Measurements from ENCODE around the gene SORCS1.

Gene SORCS1

GRCh38 chr10:106708506-106708905 lies 456.0 kb downstream of the SORCS1 start:
- peak overlapping the region; percentile 59 for H3K27ac ChIP-seq (ENCODE audit: low read depth, low read length)
- H3K4me1 ChIP-seq (ENCODE audit: control insufficient read depth, insufficient read depth, low read length): peaks cover 26% of the 10 kb centered on the region
- H3K27me3 ChIP-seq (ENCODE audit: control insufficient read depth, insufficient read depth, low read length): no peaks in the 10 kb centered on the region
- no peaks in the 10 kb centered on the region for H3K9me3 ChIP-seq (ENCODE audit: control insufficient read depth, insufficient read depth, low read length)
- no peak overlapping the region for H3K9ac ChIP-seq (ENCODE audit: low read depth, low read length)
- H3K4me3 ChIP-seq (ENCODE audit: low read depth, low read length): no peak overlapping the region; the same call in 1 of the 2 replicates
- H3K36me3 ChIP-seq (ENCODE audit: control insufficient read depth, insufficient read depth, low read length): no peaks in the 10 kb centered on the region

GRCh38 chr10:106707657-106708056 lies 456.8 kb downstream of the SORCS1 start:
- H3K4me1 ChIP-seq (ENCODE audit: control insufficient read depth, insufficient read depth, low read length): peaks cover 26% of the 10 kb centered on the region
- no peak overlapping the region for H3K9ac ChIP-seq (ENCODE audit: low read depth, low read length)
- H3K27ac ChIP-seq (ENCODE audit: low read depth, low read length): peak overlapping the region; percentile 35
- no peaks in the 10 kb centered on the region for H3K36me3 ChIP-seq (ENCODE audit: control insufficient read depth, insufficient read depth, low read length)
- H3K4me3 ChIP-seq (ENCODE audit: low read depth, low read length): 0 out of 2 replicates have a peak overlapping the region, but pooled peaks have one; percentile 15
- no peaks in the 10 kb centered on the region for H3K9me3 ChIP-seq (ENCODE audit: control insufficient read depth, insufficient read depth, low read length)
- no peaks in the 10 kb centered on the region for H3K27me3 ChIP-seq (ENCODE audit: control insufficient read depth, insufficient read depth, low read length)

GRCh38 chr10:106706127-106706526 lies 458.4 kb downstream of the SORCS1 start:
- Histone ChIP-seq H3K4me3 (ENCODE audit: low read depth, low read length) (no peak overlapping the region), H3K27me3 (ENCODE audit: control insufficient read depth, insufficient read depth, low read length) (no peaks in the 10 kb centered on the region), H3K9me3 (ENCODE audit: control insufficient read depth, insufficient read depth, low read length) (no peaks in the 10 kb centered on the region), H3K27ac (ENCODE audit: low read depth, low read length) (no peak overlapping the region), H3K4me1 (ENCODE audit: control insufficient read depth, insufficient read depth, low read length) (peaks cover 26% of the 10 kb centered on the region), H3K36me3 (ENCODE audit: control insufficient read depth, insufficient read depth, low read length) (no peaks in the 10 kb centered on the region), H3K9ac (ENCODE audit: low read depth, low read length) (no peak overlapping the region)

- H3K4me3 ChIP-seq (ENCODE audit: low read depth, low read length): no peak overlapping the region
- no peaks in the 10 kb centered on the region for H3K36me3 ChIP-seq (ENCODE audit: control insufficient read depth, insufficient read depth, low read length)
- H3K9ac ChIP-seq (ENCODE audit: low read depth, low read length): no peak overlapping the region
- peaks cover 24% of the 10 kb centered on the region for H3K4me1 ChIP-seq (ENCODE audit: control insufficient read depth, insufficient read depth, low read length)
- H3K27ac ChIP-seq (ENCODE audit: low read depth, low read length): no peak overlapping the region
- H3K9me3 ChIP-seq (ENCODE audit: control insufficient read depth, insufficient read depth, low read length): no peaks in the 10 kb centered on the region
- H3K27me3 ChIP-seq (ENCODE audit: control insufficient read depth, insufficient read depth, low read length): no peaks in the 10 kb centered on the region
Observed at GRCh38 chr10:106705681-106706100, 458.8 kb downstream of the SORCS1 start.

GRCh38 chr10:106696239-106696638 lies 468.3 kb downstream of the SORCS1 start:
- no peaks in the 10 kb centered on the region for H3K4me1 ChIP-seq (ENCODE audit: control insufficient read depth, insufficient read depth, low read length)
- no peak overlapping the region for H3K9ac ChIP-seq (ENCODE audit: low read depth, low read length)
- no peak overlapping the region for H3K27ac ChIP-seq (ENCODE audit: low read depth, low read length)
- no peak overlapping the region for H3K4me3 ChIP-seq (ENCODE audit: low read depth, low read length)
- no peaks in the 10 kb centered on the region for H3K36me3 ChIP-seq (ENCODE audit: control insufficient read depth, insufficient read depth, low read length)
- no peaks in the 10 kb centered on the region for H3K9me3 ChIP-seq (ENCODE audit: control insufficient read depth, insufficient read depth, low read length)
- H3K27me3 ChIP-seq (ENCODE audit: control insufficient read depth, insufficient read depth, low read length): no peaks in the 10 kb centered on the region

- no peak overlapping the region for H3K4me3 ChIP-seq (ENCODE audit: low read depth, low read length)
- no peak overlapping the region for H3K27ac ChIP-seq (ENCODE audit: low read depth, low read length)
- no peak overlapping the region for H3K9ac ChIP-seq (ENCODE audit: low read depth, low read length)
- no peaks in the 10 kb centered on the region for H3K36me3 ChIP-seq (ENCODE audit: control insufficient read depth, insufficient read depth, low read length)
- H3K27me3 ChIP-seq (ENCODE audit: control insufficient read depth, insufficient read depth, low read length): no peaks in the 10 kb centered on the region
- H3K4me1 ChIP-seq (ENCODE audit: control insufficient read depth, insufficient read depth, low read length): no peaks in the 10 kb centered on the region
- no peaks in the 10 kb centered on the region for H3K9me3 ChIP-seq (ENCODE audit: control insufficient read depth, insufficient read depth, low read length)
Observed at GRCh38 chr10:106694696-106695095, 469.8 kb downstream of the SORCS1 start.

GRCh38 chr10:106682175-106682574 lies 482.3 kb downstream of the SORCS1 start:
- no peaks in the 10 kb centered on the region for H3K27me3 ChIP-seq (ENCODE audit: control insufficient read depth, insufficient read depth, low read length)
- no peaks in the 10 kb centered on the region; the same call in 1 of the 2 replicates for H3K4me1 ChIP-seq (ENCODE audit: control insufficient read depth, insufficient read depth, low read length)
- H3K4me3 ChIP-seq (ENCODE audit: low read depth, low read length): no peak overlapping the region
- no peak overlapping the region for H3K9ac ChIP-seq (ENCODE audit: low read depth, low read length)
- no peaks in the 10 kb centered on the region for H3K9me3 ChIP-seq (ENCODE audit: control insufficient read depth, insufficient read depth, low read length)
- H3K36me3 ChIP-seq (ENCODE audit: control insufficient read depth, insufficient read depth, low read length): no peaks in the 10 kb centered on the region
- H3K27ac ChIP-seq (ENCODE audit: low read depth, low read length): no peak overlapping the region

GRCh38 chr10:106680061-106680460 lies 484.4 kb downstream of the SORCS1 start:
- Histone ChIP-seq H3K9me3 (ENCODE audit: control insufficient read depth, insufficient read depth, low read length) (no peaks in the 10 kb centered on the region), H3K4me3 (ENCODE audit: low read depth, low read length) (no peak overlapping the region), H3K36me3 (ENCODE audit: control insufficient read depth, insufficient read depth, low read length) (no peaks in the 10 kb centered on the region), H3K27ac (ENCODE audit: low read depth, low read length) (no peak overlapping the region), H3K9ac (ENCODE audit: low read depth, low read length) (no peak overlapping the region), H3K27me3 (ENCODE audit: control insufficient read depth, insufficient read depth, low read length) (no peaks in the 10 kb centered on the region), H3K4me1 (ENCODE audit: control insufficient read depth, insufficient read depth, low read length) (no peaks in the 10 kb centered on the region; the same call in 1 of the 2 replicates)

- Histone ChIP-seq H3K4me1 (ENCODE audit: control insufficient read depth, insufficient read depth, low read length) (no peaks in the 10 kb centered on the region; the same call in 1 of the 2 replicates), H3K27me3 (ENCODE audit: control insufficient read depth, insufficient read depth, low read length) (no peaks in the 10 kb centered on the region), H3K36me3 (ENCODE audit: control insufficient read depth, insufficient read depth, low read length) (no peaks in the 10 kb centered on the region), H3K4me3 (ENCODE audit: low read depth, low read length) (no peak overlapping the region), H3K9me3 (ENCODE audit: control insufficient read depth, insufficient read depth, low read length) (no peaks in the 10 kb centered on the region), H3K27ac (ENCODE audit: low read depth, low read length) (no peak overlapping the region), H3K9ac (ENCODE audit: low read depth, low read length) (no peak overlapping the region)
Observed at GRCh38 chr10:106679314-106679713, 485.2 kb downstream of the SORCS1 start.

GRCh38 chr10:106672517-106673175 lies 491.9 kb downstream of the SORCS1 start:
- Histone ChIP-seq H3K4me3 (ENCODE audit: low read depth, low read length) (no peak overlapping the region), H3K9ac (ENCODE audit: low read depth, low read length) (no peak overlapping the region), H3K27me3 (ENCODE audit: control insufficient read depth, insufficient read depth, low read length) (no peaks in the 10 kb centered on the region), H3K36me3 (ENCODE audit: control insufficient read depth, insufficient read depth, low read length) (no peaks in the 10 kb centered on the region), H3K4me1 (ENCODE audit: control insufficient read depth, insufficient read depth, low read length) (peaks cover 5% of the 10 kb centered on the region), H3K9me3 (ENCODE audit: control insufficient read depth, insufficient read depth, low read length) (no peaks in the 10 kb centered on the region), H3K27ac (ENCODE audit: low read depth, low read length) (no peak overlapping the region)

- no peaks in the 10 kb centered on the region for H3K9me3 ChIP-seq (ENCODE audit: control insufficient read depth, insufficient read depth, low read length)
Observed at GRCh38 chr10:106661767-106662140, 502.8 kb downstream of the SORCS1 start.

More at GRCh38 chr10:106661767-106662140, 502.8 kb downstream of the SORCS1 start:
- H3K27ac ChIP-seq (ENCODE audit: low read depth, low read length): no peak overlapping the region
- no peaks in the 10 kb centered on the region for H3K4me1 ChIP-seq (ENCODE audit: control insufficient read depth, insufficient read depth, low read length)
- no peak overlapping the region for H3K4me3 ChIP-seq (ENCODE audit: low read depth, low read length)
- H3K27me3 ChIP-seq (ENCODE audit: control insufficient read depth, insufficient read depth, low read length): no peaks in the 10 kb centered on the region
- H3K9ac ChIP-seq (ENCODE audit: low read depth, low read length): no peak overlapping the region
- no peaks in the 10 kb centered on the region for H3K36me3 ChIP-seq (ENCODE audit: control insufficient read depth, insufficient read depth, low read length)
